GM13977 (cell line): Measurements from ENCODE around the gene PHTF2.

Source experiments
- DNase-seq: peaks from one replicate; pipeline ENCODE4 v3.0.0; 2012; ENCODE audit warnings: low spot score
- in situ Hi-C: fragments of 300-500 bp; cut with MboI; formaldehyde crosslinking; loops from one replicate; pipeline ENCODE4 v1.12.0; 2022; ENCODE audit warnings: low sequenced_read_pairs, low pct_unique_long_range_greater_than_20kb, mixed read lengths, inconsistent platforms; ENCODE audit not compliant: unreplicated experiment
- TF ChIP-seq, protein P1 (sequence below): IDR thresholded peaks from 2 replicates; pipeline ENCODE4 v1.5.1; 2012; ENCODE audit warnings: mild to moderate bottlenecking, control low read depth; ENCODE audit not compliant: insufficient read depth; ENCODE audit errors: extremely low read depth, missing control alignments

PHTF2 gene

DNA sequence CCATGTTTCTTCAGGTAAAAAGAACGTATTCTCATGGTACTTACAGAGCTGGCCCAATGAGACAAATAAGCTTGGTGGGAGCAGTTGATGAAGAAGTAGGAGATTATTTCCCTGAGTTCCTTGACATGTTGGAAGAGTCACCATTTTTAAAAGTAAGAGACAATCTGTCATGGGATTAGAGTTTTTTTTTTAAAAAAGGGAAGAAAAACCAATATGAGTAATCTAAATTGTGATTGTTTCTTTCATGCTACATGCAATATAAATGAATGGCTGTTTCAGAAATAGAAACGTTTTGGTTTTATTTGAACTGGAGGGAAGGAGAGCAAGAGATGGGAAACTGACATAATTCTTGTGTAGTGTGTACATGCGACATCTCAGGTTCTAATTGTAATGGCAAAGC lies 33.1 kb upstream of the PHTF2 start:
- TF ChIP-seq, protein P1, sequence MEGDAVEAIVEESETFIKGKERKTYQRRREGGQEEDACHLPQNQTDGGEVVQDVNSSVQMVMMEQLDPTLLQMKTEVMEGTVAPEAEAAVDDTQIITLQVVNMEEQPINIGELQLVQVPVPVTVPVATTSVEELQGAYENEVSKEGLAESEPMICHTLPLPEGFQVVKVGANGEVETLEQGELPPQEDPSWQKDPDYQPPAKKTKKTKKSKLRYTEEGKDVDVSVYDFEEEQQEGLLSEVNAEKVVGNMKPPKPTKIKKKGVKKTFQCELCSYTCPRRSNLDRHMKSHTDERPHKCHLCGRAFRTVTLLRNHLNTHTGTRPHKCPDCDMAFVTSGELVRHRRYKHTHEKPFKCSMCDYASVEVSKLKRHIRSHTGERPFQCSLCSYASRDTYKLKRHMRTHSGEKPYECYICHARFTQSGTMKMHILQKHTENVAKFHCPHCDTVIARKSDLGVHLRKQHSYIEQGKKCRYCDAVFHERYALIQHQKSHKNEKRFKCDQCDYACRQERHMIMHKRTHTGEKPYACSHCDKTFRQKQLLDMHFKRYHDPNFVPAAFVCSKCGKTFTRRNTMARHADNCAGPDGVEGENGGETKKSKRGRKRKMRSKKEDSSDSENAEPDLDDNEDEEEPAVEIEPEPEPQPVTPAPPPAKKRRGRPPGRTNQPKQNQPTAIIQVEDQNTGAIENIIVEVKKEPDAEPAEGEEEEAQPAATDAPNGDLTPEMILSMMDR: no peak
- in situ Hi-C loops: no loop called here
- DNase-seq: no peak

DNA sequence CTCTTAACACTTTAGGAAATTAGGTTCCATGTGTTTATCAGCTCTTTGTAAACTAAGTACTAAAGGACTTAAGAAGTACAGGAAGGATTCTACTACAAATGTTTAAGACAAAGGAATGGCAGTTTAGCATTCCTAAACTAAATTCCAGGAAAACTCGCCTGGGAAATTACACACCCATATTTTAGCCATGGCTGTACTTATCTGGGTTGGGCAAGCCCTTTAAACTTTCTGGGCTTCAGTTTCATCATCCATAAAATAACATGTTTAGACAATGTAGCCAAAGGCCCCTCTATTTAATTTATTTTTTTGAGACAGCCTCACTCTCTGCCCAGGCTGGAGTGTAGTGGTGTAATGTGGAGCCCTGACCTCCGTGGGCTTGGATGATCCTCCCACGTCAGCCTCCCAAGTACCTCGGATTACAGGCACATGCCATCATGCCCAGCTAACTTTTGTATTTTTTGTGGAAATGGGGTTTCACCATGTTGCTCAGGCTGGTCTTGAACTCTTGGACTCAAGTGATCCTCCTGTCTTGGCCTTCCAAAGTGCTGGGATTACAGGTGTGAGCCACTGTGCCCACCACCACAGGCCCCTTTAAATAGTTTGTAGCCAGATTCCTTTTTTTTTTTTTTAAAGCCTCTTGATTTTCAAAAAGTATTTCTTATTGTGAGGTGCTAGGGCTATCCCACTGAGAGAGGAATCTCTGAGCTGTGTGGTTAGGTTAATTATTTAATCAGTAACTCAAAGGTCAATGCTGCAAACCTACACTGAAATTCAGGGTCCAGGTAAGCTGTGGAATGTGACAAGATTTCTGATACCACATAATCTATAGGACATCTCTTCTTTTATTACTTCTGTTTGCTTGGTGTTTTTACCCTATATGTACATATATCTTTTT lies 32.4 kb upstream of the PHTF2 start:
- in situ Hi-C loops: no loop called here
- DNase-seq: no peak
- TF ChIP-seq, protein P1: no peak

DNA sequence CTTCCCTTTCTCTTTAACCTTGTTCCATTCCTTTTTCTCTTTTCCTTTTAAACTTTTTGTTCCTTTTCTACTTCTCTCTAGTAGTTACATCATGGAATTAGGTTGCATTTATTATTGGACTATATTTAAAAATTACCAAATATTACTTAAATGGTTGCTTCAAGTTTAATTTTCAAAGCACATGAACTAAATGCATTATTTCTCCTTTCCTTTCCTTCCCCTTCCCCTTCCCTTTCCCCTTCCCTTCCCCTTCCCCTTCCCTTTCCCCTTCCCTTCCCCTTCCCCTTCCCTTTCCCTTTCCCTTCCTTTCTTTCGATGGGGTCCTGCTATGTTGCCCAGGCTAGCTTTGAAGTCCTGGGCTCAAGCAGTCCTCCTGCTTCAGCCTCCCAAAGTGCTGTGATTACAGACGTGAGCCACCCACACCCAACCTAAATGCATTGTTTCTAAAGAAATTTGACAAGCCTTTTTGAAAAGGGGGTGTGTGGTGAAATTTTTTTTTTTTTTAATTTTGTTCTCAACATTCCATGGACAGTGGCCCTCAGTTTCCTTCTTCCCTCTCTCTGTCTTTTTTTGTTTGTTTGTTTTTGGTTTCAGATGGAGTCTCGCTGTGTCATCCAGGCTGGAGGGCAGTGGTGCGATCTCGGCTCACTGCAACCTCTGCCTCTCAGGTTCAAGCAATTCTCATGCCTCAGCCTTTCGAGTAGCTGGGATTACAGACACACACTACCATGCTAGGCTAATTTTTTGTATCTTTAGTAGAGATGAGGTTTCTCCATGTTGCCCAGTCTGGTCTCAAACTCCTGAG lies 31.6 kb upstream of the PHTF2 start:
- in situ Hi-C loops: no loop called here
- no peak for DNase-seq
- TF ChIP-seq, protein P1: no peak

DNA sequence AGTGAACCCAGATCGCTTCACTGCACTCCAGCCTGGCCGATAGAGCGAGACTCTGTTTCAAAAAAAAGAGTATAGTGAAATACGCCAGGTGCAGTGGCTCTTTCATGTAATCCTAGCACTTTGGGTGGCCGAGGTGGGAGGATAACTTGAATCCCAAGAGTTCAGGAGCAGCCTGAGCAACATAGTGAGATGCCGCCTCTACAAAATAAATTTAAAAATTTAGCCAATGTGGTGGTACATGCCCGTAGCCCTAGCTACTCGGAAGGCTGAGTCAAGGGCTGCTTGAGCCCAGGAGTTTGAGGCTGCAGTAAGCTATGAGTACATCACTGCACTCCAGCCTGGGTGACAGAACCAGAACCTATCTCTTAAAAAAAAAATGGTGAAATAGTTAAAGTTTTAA lies 28.3 kb upstream of the PHTF2 start:
- TF ChIP-seq, protein P1: no peak
- in situ Hi-C loops: no loop called here
- no peak for DNase-seq

DNA sequence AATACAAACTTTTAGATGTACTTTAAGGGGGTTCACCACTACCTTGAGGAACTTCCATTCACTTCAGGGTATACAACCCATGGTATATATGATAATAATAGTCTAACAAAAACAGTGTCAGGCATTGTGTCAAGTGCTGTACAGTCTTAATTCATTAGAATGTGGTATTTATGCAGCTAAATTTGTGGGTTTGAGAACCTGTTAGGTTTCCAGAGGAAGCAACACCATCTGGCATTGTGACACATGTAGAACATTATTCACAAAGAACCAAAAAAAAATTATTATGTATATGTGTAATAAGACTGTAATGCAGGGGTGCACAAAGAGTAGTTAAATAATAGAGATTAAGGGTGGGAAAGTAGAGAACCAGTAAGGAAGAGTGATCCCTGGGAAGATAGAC lies 26.7 kb upstream of the PHTF2 start:
- in situ Hi-C loops: no loop called here
- TF ChIP-seq, protein P1: no peak
- no peak for DNase-seq

DNA sequence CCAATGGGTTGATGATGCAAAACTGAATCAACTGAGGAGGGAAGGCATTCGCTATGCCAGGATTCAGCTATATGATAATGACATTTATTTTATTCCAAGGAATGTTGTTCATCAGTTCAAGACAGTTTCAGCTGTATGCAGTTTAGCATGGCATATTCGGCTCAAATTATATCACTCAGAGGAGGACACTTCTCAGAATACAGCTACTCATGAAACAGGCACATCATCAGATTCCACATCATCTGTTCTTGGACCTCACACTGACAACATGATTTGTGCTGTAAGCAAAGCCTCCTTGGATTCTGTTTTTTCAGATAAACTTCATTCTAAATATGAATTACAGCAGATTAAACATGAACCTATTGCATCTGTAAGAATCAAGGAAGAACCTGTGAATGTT lies 20.0 kb upstream of the PHTF2 start:
- DNase-seq: no peak
- TF ChIP-seq, protein P1: no peak
- in situ Hi-C loops: no loop called here
